H9 (cell line): ENCODE results near the gene YTHDC2. TPM values are rescaled to one million over a fixed set of nuclear protein-coding genes. Genes with fewer than 3 reads are reported as not detected.

Source experiments
- DNase-seq: peaks from one replicate; pipeline ENCODE4 v3.0.0-alpha.2; 2017
- H2AFZ ChIP-seq: one replicate; pipeline ENCODE4 v1.6.1; 2013; ENCODE audit warnings: mild to moderate bottlenecking, low read length, control low read depth, moderate library complexity
- H2AK5ac ChIP-seq: 2 replicates; pipeline ENCODE4 v1.6.1; 2013; ENCODE audit warnings: low read length, control low read depth, mixed read lengths; ENCODE audit not compliant: insufficient read length
- H2BK120ac ChIP-seq: one replicate; pipeline ENCODE4 v1.6.1; 2013; ENCODE audit warnings: low read depth, mild to moderate bottlenecking, low read length, control low read depth, inconsistent platforms; ENCODE audit not compliant: poor library complexity, severe bottlenecking
- H2BK12ac ChIP-seq: 2 replicates; pipeline ENCODE4 v1.6.1; 2013; ENCODE audit warnings: low read length, control low read depth, mixed read lengths, low read depth; ENCODE audit not compliant: insufficient read length
- H2BK15ac ChIP-seq: 2 replicates; pipeline ENCODE4 v1.6.1; 2013; ENCODE audit warnings: low read depth, low read length, control low read depth
- H2BK20ac ChIP-seq: one replicate; pipeline ENCODE4 v1.6.1; 2013; ENCODE audit warnings: low read depth, mild to moderate bottlenecking, low read length, control low read depth, inconsistent platforms; ENCODE audit not compliant: poor library complexity, severe bottlenecking
- H2BK5ac ChIP-seq: 2 replicates; pipeline ENCODE4 v1.6.1; 2013; ENCODE audit warnings: low read length, control low read depth, mixed read lengths; ENCODE audit not compliant: insufficient read length
- H3K14ac ChIP-seq: 2 replicates; pipeline ENCODE4 v1.6.1; 2013; ENCODE audit warnings: low read length, control low read depth; ENCODE audit not compliant: insufficient read depth
- H3K18ac ChIP-seq: 2 replicates; pipeline ENCODE4 v1.6.1; 2013; ENCODE audit warnings: low read depth, mild to moderate bottlenecking, mixed read lengths, low read length, control low read depth; ENCODE audit not compliant: insufficient read length
- H3K23ac ChIP-seq: 2 replicates; pipeline ENCODE4 v1.6.1; 2013; ENCODE audit warnings: low read length, control low read depth, mixed read lengths, low read depth; ENCODE audit not compliant: insufficient read length
- H3K23me2 ChIP-seq: 2 replicates; pipeline ENCODE4 v1.6.1; 2013; ENCODE audit warnings: low read depth, mild to moderate bottlenecking, mixed read lengths, low read length, control low read depth; ENCODE audit not compliant: insufficient read length, poor library complexity, severe bottlenecking
- H3K27ac ChIP-seq: 2 replicates; pipeline ENCODE4 v1.5.1; 2013; ENCODE audit warnings: low read length, control low read depth, mixed read lengths, low read depth; ENCODE audit not compliant: insufficient read length
- H3K27me3 ChIP-seq: 2 replicates; pipeline ENCODE4 v1.6.1; 2013; ENCODE audit warnings: low read length, control low read depth, inconsistent platforms; ENCODE audit not compliant: insufficient read depth
- H3K4ac ChIP-seq: 2 replicates; pipeline ENCODE4 v1.6.1; 2013; ENCODE audit warnings: low read depth, mild to moderate bottlenecking, control low read depth, inconsistent platforms, low read length, moderate library complexity
- H3K4me1 ChIP-seq: 2 replicates; pipeline ENCODE4 v1.6.1; 2013; ENCODE audit warnings: low read length, control low read depth, inconsistent platforms; ENCODE audit not compliant: insufficient read depth
- H3K4me2 ChIP-seq: 2 replicates; pipeline ENCODE4 v1.6.1; 2013; ENCODE audit warnings: low read length, control low read depth, mixed read lengths; ENCODE audit not compliant: insufficient read length, insufficient read depth
- H3K56ac ChIP-seq: 2 replicates; pipeline ENCODE4 v1.6.1; 2013; ENCODE audit warnings: low read depth, mild to moderate bottlenecking, mixed read lengths, low read length, control low read depth; ENCODE audit not compliant: insufficient read length
- H3K79me1 ChIP-seq: 2 replicates; pipeline ENCODE4 v1.6.1; 2013; ENCODE audit warnings: low read depth, mild to moderate bottlenecking, moderate library complexity, low read length, control low read depth, inconsistent platforms; ENCODE audit not compliant: insufficient read depth, poor library complexity, severe bottlenecking
- H3K79me2 ChIP-seq: 2 replicates; pipeline ENCODE4 v1.6.1; 2013; ENCODE audit warnings: low read length, control low read depth, inconsistent platforms; ENCODE audit not compliant: insufficient read depth
- H3K9ac ChIP-seq: 2 replicates; pipeline ENCODE4 v1.6.1; 2013; ENCODE audit warnings: low read length, control low read depth, mixed read lengths; ENCODE audit not compliant: insufficient read length; ENCODE audit errors: extremely low read depth
- H3K9me3 ChIP-seq: one replicate; pipeline ENCODE4 v1.6.1; 2013; ENCODE audit warnings: low read depth, low read length, inconsistent platforms; ENCODE audit not compliant: control insufficient read depth
- H3T11ph ChIP-seq: one replicate; pipeline ENCODE4 v1.6.1; 2013; ENCODE audit warnings: mild to moderate bottlenecking, low read length, control low read depth, inconsistent platforms
- H4K20me1 ChIP-seq: one replicate; pipeline ENCODE4 v1.6.1; 2013; ENCODE audit not compliant: control insufficient read depth, insufficient read length, insufficient read depth
- H4K5ac ChIP-seq: 2 replicates; pipeline ENCODE4 v1.6.1; 2013; ENCODE audit warnings: low read depth, mild to moderate bottlenecking, mixed read lengths, low read length, control low read depth; ENCODE audit not compliant: insufficient read length
- H4K8ac ChIP-seq: replicated peaks from 2 replicates; pipeline ENCODE4 v1.6.1; 2013; ENCODE audit warnings: low read length, control low read depth, mixed read lengths, low read depth; ENCODE audit not compliant: insufficient read length
- H4K91ac ChIP-seq: 2 replicates; pipeline ENCODE4 v1.6.1; 2013; ENCODE audit warnings: low read depth, mild to moderate bottlenecking, moderate library complexity, mixed read lengths, low read length, control low read depth; ENCODE audit not compliant: insufficient read length
- H3K27ac Mint-ChIP-seq, 3 experiments: 2 replicates in 2 of 3; 3 replicates in 1 of 3; pipeline ENCODE4 v1.8.0; 2020 to 2021; ENCODE audit warnings: mixed read lengths in 3 of 3, mild to moderate bottlenecking in 1 of 3, moderate library complexity in 1 of 3
- H3K27me3 Mint-ChIP-seq: 2 replicates; pipeline ENCODE4 v1.8.0; 2021; ENCODE audit warnings: low read depth, mild to moderate bottlenecking, moderate library complexity, mixed read lengths
- H3K36me3 Mint-ChIP-seq, 3 experiments: 2 replicates in 2 of 3; 3 replicates in 1 of 3; pipeline ENCODE4 v1.8.0; 2020 to 2021; ENCODE audit warnings: low read depth in 3 of 3, mixed read lengths in 3 of 3; ENCODE audit not compliant: insufficient read depth in 1 of 3
- H3K4me1 Mint-ChIP-seq, 2 experiments: 2 replicates each; pipeline ENCODE4 v1.8.0; 2020; ENCODE audit warnings: mixed read lengths in 2 of 2
- H3K4me3 Mint-ChIP-seq, 2 experiments: 2 replicates in 1 of 2; 3 replicates in 1 of 2; pipeline ENCODE4 v1.8.0; 2020 to 2021; ENCODE audit warnings: mild to moderate bottlenecking in 2 of 2, mixed read lengths in 2 of 2, moderate library complexity in 1 of 2
- H3K9me3 Mint-ChIP-seq, 2 experiments: 2 replicates in 1 of 2; 3 replicates in 1 of 2; pipeline ENCODE4 v1.8.0; 2020; ENCODE audit warnings: mild to moderate bottlenecking in 2 of 2, mixed read lengths in 2 of 2, moderate library complexity in 1 of 2
- WGBS: extraction: QIAGEN DNeasy Blood & Tissue Kit; methylation state at CpG from one replicate; pipeline ENCODE4 v1.1.7; 2013; ENCODE audit warnings: missing lambda C conversion rate, low lambda C conversion rate, mixed read lengths; ENCODE audit not compliant: insufficient read length; ENCODE audit errors: extremely low coverage; 5-methylcytosine and 5-hydroxymethylcytosine counted together
- total RNA-seq: library from RNA; stranded (reverse); gene quantifications from 2 replicates; pipeline ENCODE4 v1.2.1, GENCODE V29; 2021
- TF ChIP-seq, protein P1 (sequence below): fragments of 200-600 bp; sonication (generic); conservative IDR thresholded peaks from 3 replicates; pipeline ENCODE4 v1.8.0; 2021; ENCODE audit warnings: antibody characterized with exemption, mild to moderate bottlenecking

The YTHDC2 gene
- total RNA-seq, 1 experiment from 2014 or later, result 22.5 TPM

DNA sequence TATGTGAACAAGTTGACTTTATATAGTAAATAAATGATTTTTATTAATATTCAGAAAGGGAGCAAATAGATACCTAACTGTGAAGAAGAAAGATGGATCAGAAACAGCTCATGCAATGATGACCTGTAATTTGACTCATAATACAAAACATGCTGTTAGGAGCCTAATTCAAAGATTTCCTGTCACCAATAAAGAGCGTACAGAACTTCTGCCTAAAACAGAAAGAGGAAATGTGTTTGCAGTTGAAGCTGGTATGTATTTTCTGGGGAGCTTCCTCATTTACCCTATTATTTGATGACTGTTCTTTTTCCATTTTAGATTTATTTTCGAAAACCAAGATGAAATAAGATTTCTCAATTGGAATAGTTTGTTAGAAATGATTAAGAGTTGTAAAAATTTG is 11.4 kb downstream of the YTHDC2 start:
- H3K4ac ChIP-seq, result no peak overlapping the region
- no peak overlapping the region for H2BK120ac ChIP-seq
- no peak overlapping the region for H3K27ac ChIP-seq
- H4K20me1 ChIP-seq, result no peaks in the 10 kb centered on the region
- H3K23ac ChIP-seq, result no peak overlapping the region
- no peak for DNase-seq
- H2AK5ac ChIP-seq, result no peak overlapping the region
- H3K79me1 ChIP-seq, result no peaks in the 10 kb centered on the region
- Mint-ChIP-seq H3K27me3 (no peaks in the 10 kb centered on the region), H3K4me1 (peaks cover 7 to 21% of the 10 kb centered on the region in 2 experiments; a peak in 3 of 4 replicates), H3K4me3 (no peak overlapping the region), H3K9me3 (no peaks in the 10 kb centered on the region), H3K36me3 (peaks cover 12 to 27% (median 21%) of the 10 kb centered on the region in 3 experiments; a peak in 6 of 7 replicates), H3K27ac (peak overlapping the region in 1 of 3 experiments; percentile 74; a peak in 1 of 7 replicates)
- no peak overlapping the region for H2BK20ac ChIP-seq
- no peak overlapping the region for H3T11ph ChIP-seq
- no peak overlapping the region for H2BK5ac ChIP-seq
- H4K91ac ChIP-seq, result no peak overlapping the region
- no peak overlapping the region for H3K18ac ChIP-seq
- no peaks in the 10 kb centered on the region for H3K4me1 ChIP-seq
- no peaks in the 10 kb centered on the region for H3K23me2 ChIP-seq
- TF ChIP-seq, protein P1, sequence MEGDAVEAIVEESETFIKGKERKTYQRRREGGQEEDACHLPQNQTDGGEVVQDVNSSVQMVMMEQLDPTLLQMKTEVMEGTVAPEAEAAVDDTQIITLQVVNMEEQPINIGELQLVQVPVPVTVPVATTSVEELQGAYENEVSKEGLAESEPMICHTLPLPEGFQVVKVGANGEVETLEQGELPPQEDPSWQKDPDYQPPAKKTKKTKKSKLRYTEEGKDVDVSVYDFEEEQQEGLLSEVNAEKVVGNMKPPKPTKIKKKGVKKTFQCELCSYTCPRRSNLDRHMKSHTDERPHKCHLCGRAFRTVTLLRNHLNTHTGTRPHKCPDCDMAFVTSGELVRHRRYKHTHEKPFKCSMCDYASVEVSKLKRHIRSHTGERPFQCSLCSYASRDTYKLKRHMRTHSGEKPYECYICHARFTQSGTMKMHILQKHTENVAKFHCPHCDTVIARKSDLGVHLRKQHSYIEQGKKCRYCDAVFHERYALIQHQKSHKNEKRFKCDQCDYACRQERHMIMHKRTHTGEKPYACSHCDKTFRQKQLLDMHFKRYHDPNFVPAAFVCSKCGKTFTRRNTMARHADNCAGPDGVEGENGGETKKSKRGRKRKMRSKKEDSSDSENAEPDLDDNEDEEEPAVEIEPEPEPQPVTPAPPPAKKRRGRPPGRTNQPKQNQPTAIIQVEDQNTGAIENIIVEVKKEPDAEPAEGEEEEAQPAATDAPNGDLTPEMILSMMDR, result no peak
- no peak overlapping the region for H4K5ac ChIP-seq
- H2AFZ ChIP-seq, result no peak overlapping the region
- no peaks in the 10 kb centered on the region for H3K79me2 ChIP-seq
- WGBS, result no CpG with 5 or more reads among the region's 2 CpGs
- no peaks in the 10 kb centered on the region for H3K9me3 ChIP-seq
- H3K4me2 ChIP-seq, result no peak overlapping the region
- no peak overlapping the region for H4K8ac ChIP-seq
- H2BK12ac ChIP-seq, result no peak overlapping the region
- no peak overlapping the region for H3K9ac ChIP-seq
- no peak overlapping the region for H2BK15ac ChIP-seq
- H3K56ac ChIP-seq, result no peak overlapping the region
- no peak overlapping the region for H3K14ac ChIP-seq
- no peaks in the 10 kb centered on the region for H3K27me3 ChIP-seq
